Measurements from ENCODE around the gene PGGHG.
"Not testable (repeated sequence)": the region's sequence is repeated elsewhere in the genome, so short reads cannot be mapped to it uniquely, and the experiment has no call there.

PGGHG gene

DNA sequence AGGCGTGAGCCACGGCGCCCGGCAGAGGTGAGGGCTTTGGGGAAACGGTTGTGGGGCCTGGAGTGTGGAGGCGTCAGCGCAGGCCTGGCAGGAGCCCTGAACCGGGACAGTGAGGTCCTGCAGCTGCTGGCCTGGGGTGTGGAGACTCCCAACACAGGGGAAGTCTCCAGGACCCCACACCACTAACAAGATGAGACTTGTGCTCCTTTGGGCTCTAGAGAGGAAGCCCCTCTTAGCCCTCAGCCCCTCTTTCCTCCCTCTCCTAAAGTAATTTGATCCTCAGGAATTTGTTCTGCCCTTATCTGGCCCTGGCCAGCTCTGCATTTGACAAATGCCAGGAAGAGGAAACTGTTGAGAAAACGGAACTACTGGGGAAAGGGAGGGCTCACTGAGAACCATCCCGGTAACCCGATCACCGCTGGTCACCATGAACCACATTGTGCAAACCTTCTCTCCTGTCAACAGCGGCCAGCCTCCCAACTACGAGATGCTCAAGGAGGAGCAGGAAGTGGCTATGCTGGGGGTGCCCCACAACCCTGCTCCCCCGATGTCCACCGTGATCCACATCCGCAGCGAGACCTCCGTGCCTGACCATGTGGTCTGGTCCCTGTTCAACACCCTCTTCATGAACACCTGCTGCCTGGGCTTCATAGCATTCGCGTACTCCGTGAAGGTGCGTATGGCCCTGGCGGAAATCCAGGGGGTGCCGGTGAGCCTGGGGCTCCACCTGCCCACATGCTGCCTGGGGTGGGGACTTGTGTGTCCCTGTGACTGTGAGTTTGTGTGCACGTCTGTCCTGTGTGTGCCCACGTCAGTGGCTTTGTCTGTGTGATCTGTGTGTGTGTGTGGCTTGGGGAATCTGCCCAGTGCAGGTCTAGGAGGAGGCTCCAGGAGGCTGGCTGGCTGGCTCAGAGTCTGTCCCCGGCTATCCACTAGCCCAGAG, 19.1 kb downstream of the PGGHG start, which contains the start of gene IFITM2:
TSS of gene IFITM2 (plus strand) at position 51 of the 943 bp plus-strand sequence. CDS start at position 428, 377 bp downstream.
- intact Hi-C loops (cut with DNase I): loop anchor here (10.0 kb wide), 1 partner anchor 47 kb away; no protein-coding TSS in a partner anchor
- DNase-seq: peak in 12 of 42 donors; percentile 20 to 71 (median 32)

DNA sequence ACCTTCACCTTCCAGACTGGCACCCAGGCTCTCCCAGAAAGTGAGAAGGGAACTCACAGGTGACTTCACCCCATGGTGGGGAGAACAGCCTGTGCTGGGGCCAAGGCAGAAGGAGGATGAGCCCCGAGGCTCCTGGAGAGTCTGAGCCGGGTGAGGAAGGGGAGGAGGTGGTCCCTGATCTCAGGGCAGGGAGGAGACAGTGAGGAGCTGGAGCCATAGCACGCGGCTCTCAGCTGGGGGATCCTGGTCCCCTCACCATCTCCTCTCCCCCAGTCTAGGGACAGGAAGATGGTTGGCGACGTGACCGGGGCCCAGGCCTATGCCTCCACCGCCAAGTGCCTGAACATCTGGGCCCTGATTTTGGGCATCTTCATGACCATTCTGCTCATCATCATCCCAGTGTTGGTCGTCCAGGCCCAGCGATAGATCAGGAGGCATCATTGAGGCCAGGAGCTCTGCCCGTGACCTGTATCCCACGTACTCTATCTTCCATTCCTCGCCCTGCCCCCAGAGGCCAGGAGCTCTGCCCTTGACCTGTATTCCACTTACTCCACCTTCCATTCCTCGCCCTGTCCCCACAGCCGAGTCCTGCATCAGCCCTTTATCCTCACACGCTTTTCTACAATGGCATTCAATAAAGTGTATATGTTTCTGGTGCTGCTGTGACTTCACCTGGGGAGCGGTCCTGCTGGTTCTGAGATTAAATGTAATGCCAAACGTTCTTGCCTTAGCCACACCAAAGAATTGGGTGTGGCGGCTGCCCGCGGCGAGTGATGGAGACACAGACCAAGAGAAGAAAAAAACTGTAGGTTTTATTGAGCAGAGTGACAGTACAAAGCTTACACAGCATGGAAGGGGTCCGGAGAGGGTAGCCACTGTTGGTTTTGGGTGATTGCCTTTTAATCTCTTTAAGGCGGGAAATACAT, 20.1 kb downstream of the PGGHG start:
- DNase-seq: not testable (repeated sequence)
- intact Hi-C loops (cut with DNase I): loop anchor here (10.0 kb wide), 1 partner anchor 46 kb away; no protein-coding TSS in a partner anchor

DNA sequence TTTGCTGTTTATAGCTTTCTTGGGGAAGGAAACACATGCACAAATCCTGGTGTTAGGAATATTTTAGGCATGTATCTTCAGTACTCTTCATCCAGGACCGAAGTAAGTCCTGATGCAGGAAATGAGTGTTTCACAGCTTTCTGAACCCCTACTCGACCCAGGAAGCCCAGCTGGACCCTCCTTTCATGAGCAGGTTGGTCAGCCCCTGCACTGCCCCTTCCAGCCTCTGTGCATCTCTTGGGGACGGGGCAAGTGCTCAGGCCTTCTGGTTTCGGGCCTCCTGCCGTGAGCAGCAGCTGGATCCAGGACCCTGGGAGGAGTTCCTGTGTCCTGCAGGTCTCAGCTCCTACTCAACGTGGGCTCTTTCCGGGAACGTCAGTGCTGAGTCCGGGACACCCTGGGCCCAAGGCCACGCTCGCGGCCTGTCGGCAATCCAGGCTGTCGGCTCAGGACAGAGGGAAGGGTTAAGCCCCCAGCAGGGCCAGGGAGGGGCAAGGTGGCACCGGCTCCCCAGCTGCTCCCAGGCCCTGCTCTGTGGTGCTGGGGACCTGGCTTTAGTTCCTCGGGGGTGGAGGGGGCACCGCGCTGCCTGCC, 21.1 kb downstream of the PGGHG start:
- DNase-seq: not testable (repeated sequence)

DNA sequence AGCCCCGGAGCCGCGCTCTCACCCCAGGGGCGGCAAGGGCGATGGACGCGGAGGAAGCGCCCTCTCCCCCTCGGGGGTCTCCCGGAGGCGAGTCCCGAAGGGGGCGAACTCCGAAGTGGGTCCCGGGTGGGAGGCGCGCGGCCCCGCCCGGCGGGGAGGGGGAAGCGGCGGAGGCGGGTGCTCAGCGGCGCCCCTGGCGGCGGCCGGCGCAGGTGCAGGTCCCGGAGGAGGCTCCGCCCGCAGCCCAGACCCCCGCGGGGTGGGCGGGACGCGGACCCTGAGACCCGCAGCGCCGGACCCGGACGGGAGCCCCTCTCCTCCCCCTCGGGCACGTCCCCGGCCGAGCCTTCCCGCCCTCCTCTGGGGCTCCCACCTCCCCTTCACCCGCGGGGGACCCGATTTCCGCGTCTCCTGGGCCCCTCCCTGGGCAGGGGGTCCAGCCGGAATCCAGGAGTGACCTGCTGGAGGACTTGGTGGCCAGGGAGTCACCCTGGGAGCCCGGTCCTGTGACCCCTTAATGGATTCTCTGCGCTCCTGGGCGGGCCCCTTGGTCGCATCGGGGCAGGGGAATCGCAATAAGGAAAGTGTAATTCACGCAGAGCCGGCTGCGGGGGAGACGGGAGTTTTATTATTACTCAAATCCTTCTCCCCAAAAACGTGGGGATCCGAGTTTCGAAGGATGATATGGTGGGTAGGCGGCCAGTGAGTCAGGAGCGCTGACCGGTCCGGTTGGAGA, 22.3 kb downstream of the PGGHG start:
- DNase-seq; intact Hi-C loops (cut with DNase I): not testable (repeated sequence)

More for the DNA sequence above, 21.1 kb downstream of the PGGHG start:
- intact Hi-C loops (cut with DNase I): loop anchor here (10.0 kb wide), 1 partner anchor 45 kb away; no protein-coding TSS in a partner anchor

DNA sequence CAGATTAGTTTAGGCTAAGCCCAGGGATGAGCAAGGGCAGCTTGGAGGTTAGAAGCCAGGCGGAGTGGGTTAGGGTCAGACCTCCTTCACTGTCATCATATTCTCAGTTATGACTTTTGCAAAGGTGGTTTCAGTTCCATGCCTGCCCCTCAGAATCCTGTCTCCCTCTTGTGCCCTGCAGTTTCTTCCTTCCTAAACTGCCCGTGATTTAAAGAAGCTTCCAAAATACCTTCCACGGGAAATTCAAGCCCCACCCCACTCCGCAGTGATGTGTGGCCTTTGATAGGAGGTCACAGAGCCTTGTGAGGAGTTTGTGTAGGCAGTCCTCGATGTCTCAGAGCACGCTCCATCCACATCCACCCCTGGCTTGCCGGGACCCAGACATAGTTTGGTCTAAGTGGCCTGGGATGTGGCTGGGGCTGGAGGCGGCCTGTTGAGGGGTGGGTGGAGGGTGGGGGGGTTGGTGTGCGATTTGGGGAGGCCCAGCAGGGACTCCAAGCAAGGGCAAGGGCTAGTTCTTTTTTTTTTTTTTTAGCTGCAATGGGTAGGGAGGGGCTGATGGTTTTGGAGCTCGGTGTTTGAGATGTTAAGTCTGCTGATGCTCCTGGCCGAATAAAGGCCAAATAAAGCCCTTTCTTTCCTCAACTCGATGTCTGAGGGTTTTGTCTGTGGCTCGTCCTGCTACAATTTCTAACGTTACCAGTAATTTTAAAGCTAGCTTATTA, 23.3 kb downstream of the PGGHG start:
- intact Hi-C loops (cut with DNase I): no loop called here

DNA sequence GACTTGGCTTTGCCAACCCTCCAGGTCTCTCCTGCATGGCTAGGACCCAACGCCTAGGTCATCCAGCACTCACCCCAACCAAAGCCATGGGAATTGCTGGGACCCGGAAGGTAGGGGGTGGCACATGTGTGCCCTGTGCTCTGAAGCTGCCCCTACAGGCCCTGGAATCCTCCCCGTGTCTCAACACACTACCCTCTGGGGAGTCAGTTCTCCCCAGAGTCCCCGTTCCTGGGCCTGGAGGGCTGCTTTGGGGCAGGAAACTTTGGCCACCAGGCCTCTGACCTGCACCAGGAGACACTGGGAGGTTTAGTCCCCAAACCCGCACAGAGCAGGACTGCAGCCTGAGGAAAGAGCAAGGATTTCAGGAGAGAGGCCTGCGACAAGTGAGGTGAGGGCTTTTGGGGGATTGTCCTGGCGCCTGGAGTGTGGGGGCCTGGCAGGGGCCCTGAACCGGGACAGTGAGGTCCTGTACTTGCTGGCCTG, 24.4 kb downstream of the PGGHG start:
- intact Hi-C loops (cut with DNase I): no loop called here
- no peak for DNase-seq

More for the DNA sequence above, 23.3 kb downstream of the PGGHG start:
- no peak for DNase-seq

GRCh38 chr11:313787-314553, 25.0 kb downstream of the PGGHG start, which contains the start of gene IFITM1:
TSS of gene IFITM1 (plus strand) at chr11:314040. CDS start at chr11:314171, 131 bp downstream.
- intact Hi-C loops (cut with DNase I): no loop called here
- DNase-seq: no peak

DNA sequence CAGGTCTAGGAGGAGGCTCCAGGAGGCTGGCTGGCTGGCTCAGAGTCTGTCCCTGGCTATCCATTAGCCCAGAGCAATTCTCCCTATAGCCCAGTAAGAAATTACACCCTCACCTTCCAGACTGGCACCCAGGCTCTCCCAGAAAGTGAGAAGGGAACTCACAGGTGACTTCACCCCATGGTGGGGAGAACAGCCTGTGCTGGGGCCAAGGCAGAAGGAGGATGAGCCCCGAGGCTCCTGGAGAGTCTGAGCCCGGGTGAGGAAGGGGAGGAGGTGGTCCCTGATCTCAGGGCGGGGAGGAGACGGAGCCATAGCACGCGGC, 25.6 kb downstream of the PGGHG start:
- intact Hi-C loops (cut with DNase I); DNase-seq: not testable (repeated sequence)

DNA sequence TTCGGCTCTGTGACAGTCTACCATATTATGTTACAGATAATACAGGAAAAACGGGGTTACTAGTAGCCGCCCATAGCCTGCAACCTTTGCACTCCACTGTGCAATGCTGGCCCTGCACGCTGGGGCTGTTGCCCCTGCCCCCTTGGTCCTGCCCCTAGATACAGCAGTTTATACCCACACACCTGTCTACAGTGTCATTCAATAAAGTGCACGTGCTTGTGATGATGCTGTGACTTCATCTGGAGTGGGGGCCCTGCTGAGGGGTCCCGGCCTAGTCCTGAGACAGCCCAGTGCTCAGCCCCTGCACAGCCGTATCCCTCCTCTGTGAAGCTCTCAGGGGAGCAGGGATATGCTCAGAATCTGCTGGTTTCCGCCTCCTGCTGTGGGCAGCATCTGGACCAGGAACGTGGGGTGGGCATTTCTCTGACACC, 26.1 kb downstream of the PGGHG start:
- intact Hi-C loops (cut with DNase I): no loop called here
- no peak for DNase-seq

DNA sequence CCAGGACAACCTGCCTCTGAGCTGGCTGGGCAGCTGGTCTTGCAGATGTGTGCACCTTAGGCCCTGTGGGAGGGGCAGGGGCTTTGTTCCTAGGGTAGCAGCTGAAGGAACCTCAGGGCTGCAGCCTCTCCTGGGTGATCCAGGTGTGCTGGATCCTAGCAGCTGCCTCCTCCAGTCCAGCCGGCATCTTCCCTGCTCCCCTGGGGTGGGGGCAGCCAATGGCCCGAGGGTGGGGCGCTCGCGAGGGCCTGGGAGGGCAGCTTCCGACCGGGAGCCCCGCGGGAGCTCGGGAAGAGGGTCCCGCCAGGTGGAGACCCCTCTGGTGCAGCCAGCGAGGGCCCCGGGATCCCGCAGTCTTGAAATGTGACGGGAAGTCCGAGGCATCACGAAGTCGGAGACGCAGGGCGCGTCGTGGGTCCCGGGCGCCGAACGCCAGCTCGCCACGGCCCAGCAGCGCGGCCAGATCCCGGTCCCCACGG, 26.6 kb downstream of the PGGHG start:
- DNase-seq: no peak
- intact Hi-C loops (cut with DNase I): no loop called here

GRCh38 chr11:316031-316701, 27.2 kb downstream of the PGGHG start:
- intact Hi-C loops (cut with DNase I): no loop called here

GRCh38 chr11:316891-317301, 28.0 kb downstream of the PGGHG start:
- no peak for DNase-seq
- intact Hi-C loops (cut with DNase I): no loop called here

More at GRCh38 chr11:316031-316701, 27.2 kb downstream of the PGGHG start:
- no peak for DNase-seq

GRCh38 chr11:317668-318404, 28.9 kb downstream of the PGGHG start:
- intact Hi-C loops (cut with DNase I); DNase-seq: not testable (repeated sequence)

GRCh38 chr11:318405-319120, 29.6 kb downstream of the PGGHG start:
- intact Hi-C loops (cut with DNase I); DNase-seq: not testable (repeated sequence)

Measured in head of caudate nucleus (tissue), 42 donors.